Mucosa of descending colon (tissue), 3 donors: ENCODE measurements around the gene KIZ. TPM values are rescaled to one million over a fixed set of nuclear protein-coding genes. Genes with fewer than 3 reads are reported as not detected.

Source experiments
- ATAC-seq: fragments of 200-7000 bp; cut with Tn5 transposase; one replicate; pipeline ENCODE4 v1.9.1; 2020; ENCODE audit warnings: mild to moderate bottlenecking, moderate library complexity
- DNase-seq, 3 donors: peaks; one replicate each; pipeline ENCODE4 v3.0.0-alpha.2; 2020
- H3K36me3 ChIP-seq: fragments of 200-600 bp; one replicate; pipeline ENCODE4 v1.8.0; 2021; ENCODE audit warnings: low read depth, mild to moderate bottlenecking
- H3K4me1 ChIP-seq: fragments of 200-600 bp; one replicate; pipeline ENCODE4 v1.8.0; 2021; ENCODE audit warnings: low read depth, mild to moderate bottlenecking
- H3K4me3 ChIP-seq: fragments of 200-600 bp; one replicate; pipeline ENCODE4 v1.8.0; 2021; ENCODE audit warnings: mild to moderate bottlenecking
- H3K9me3 ChIP-seq: fragments of 200-600 bp; one replicate; pipeline ENCODE4 v1.8.0; 2021; ENCODE audit warnings: mild to moderate bottlenecking
- CTCF ChIP-seq: fragments of 200-600 bp; IDR thresholded peaks from one replicate; pipeline ENCODE4 v1.8.0; 2022; ENCODE audit warnings: antibody characterized with exemption, mild to moderate bottlenecking
- intact Hi-C, 2 donors: fragments of 100-400 bp; cut with DNase I in 1 of 2; cut with micrococcal nuclease in 1 of 2; formaldehyde crosslinking; loops; one replicate each; pipeline versions ENCODE4 v1.11.0 to v1.11.1; 2022; cut with DNase I, micrococcal nuclease
- total RNA-seq, 3 donors: library from RNA; stranded (reverse); fragmentation: NEBNext Ultra II Directional in 2 of 3; extraction: Animal tissue kit (Norgen Biotek cat#: 25700) in 2 of 3; gene quantifications; one replicate each; pipeline versions ENCODE4 v1.2.1 to v1.2.4, GENCODE V29; 2021 to 2023
- donor health status: DM: no; HTN: no; CAD: no; lungs with moderate emphysema.
- donor health status: DM: no; HTN: no; CAD: no.
- donor health status: DM: no; HTN: yes; CAD: no.

Gene KIZ
- total RNA-seq, 3 donors from 2014 or later, result 9.4 to 114 (median 14.2) TPM

- no peaks in the 10 kb centered on the region for H3K36me3 ChIP-seq
- no peak overlapping the region for H3K4me3 ChIP-seq
- no peaks in the 10 kb centered on the region for H3K4me1 ChIP-seq
- H3K9me3 ChIP-seq, result no peaks in the 10 kb centered on the region
- no peak for DNase-seq
- no peak for TF ChIP-seq CTCF
- no peak for ATAC-seq
- intact Hi-C loops, result no loop called here
Measured at GRCh38 chr20:21219686-21220085, 93.8 kb downstream of the KIZ start.

- H3K36me3 ChIP-seq, result no peaks in the 10 kb centered on the region
- no peak for ATAC-seq
- no peak for DNase-seq
- no peaks in the 10 kb centered on the region for H3K4me1 ChIP-seq
- no peak for TF ChIP-seq CTCF
- no peaks in the 10 kb centered on the region for H3K9me3 ChIP-seq
- H3K4me3 ChIP-seq, result no peak overlapping the region
- intact Hi-C loops, result no loop called here
Measured at GRCh38 chr20:21224217-21224616, 98.3 kb downstream of the KIZ start.

GRCh38 chr20:21225215-21225947, 99.5 kb downstream of the KIZ start:
- no peak for ATAC-seq
- no peak overlapping the region for H3K4me3 ChIP-seq
- no peaks in the 10 kb centered on the region for H3K9me3 ChIP-seq
- no peaks in the 10 kb centered on the region for H3K36me3 ChIP-seq
- no peak for DNase-seq
- intact Hi-C loops, result no loop called here
- TF ChIP-seq CTCF, result no peak
- no peaks in the 10 kb centered on the region for H3K4me1 ChIP-seq

GRCh38 chr20:21228511-21228910, 102.6 kb downstream of the KIZ start:
- no peak for TF ChIP-seq CTCF
- DNase-seq (no peak), ATAC-seq (no peak)
- no peaks in the 10 kb centered on the region for H3K4me1 ChIP-seq
- H3K9me3 ChIP-seq, result no peaks in the 10 kb centered on the region
- intact Hi-C loops, result no loop called here
- no peak overlapping the region for H3K4me3 ChIP-seq
- no peaks in the 10 kb centered on the region for H3K36me3 ChIP-seq

- intact Hi-C loops, result no loop called here
- Histone ChIP-seq H3K9me3 (no peaks in the 10 kb centered on the region), H3K36me3 (no peaks in the 10 kb centered on the region), H3K4me3 (no peak overlapping the region), H3K4me1 (no peaks in the 10 kb centered on the region)
- DNase-seq, result no peak
- ATAC-seq, result no peak
- TF ChIP-seq CTCF, result no peak
Measured at GRCh38 chr20:21229163-21229562, 103.3 kb downstream of the KIZ start.

- intact Hi-C loops, result no loop called here
- ATAC-seq (no peak), DNase-seq (no peak)
- Histone ChIP-seq H3K4me3 (no peak overlapping the region), H3K36me3 (no peaks in the 10 kb centered on the region), H3K9me3 (no peaks in the 10 kb centered on the region), H3K4me1 (no peaks in the 10 kb centered on the region)
- no peak for TF ChIP-seq CTCF
Measured at GRCh38 chr20:21230220-21230619, 104.3 kb downstream of the KIZ start.
